GM13977 (cell line): ENCODE measurements around the gene CEP152.

ENCODE experiments used
- DNase-seq: peaks from one replicate; pipeline ENCODE4 v3.0.0; 2012; ENCODE audit warnings: low spot score
- CTCF ChIP-seq: IDR thresholded peaks from 2 replicates; pipeline ENCODE4 v1.5.1; 2012; ENCODE audit warnings: mild to moderate bottlenecking, control low read depth; ENCODE audit not compliant: insufficient read depth; ENCODE audit errors: extremely low read depth, missing control alignments
- in situ Hi-C: fragments of 300-500 bp; cut with MboI; formaldehyde crosslinking; loops from one replicate; pipeline ENCODE4 v1.12.0; 2022; ENCODE audit warnings: low sequenced_read_pairs, low pct_unique_long_range_greater_than_20kb, mixed read lengths, inconsistent platforms; ENCODE audit not compliant: unreplicated experiment

CEP152 gene

GRCh38 chr15:48778331-48778730 lies 32.5 kb downstream of the CEP152 start:
- DNase-seq, result no peak
- no peak for TF ChIP-seq CTCF
- in situ Hi-C loops, result no loop called here

DNA sequence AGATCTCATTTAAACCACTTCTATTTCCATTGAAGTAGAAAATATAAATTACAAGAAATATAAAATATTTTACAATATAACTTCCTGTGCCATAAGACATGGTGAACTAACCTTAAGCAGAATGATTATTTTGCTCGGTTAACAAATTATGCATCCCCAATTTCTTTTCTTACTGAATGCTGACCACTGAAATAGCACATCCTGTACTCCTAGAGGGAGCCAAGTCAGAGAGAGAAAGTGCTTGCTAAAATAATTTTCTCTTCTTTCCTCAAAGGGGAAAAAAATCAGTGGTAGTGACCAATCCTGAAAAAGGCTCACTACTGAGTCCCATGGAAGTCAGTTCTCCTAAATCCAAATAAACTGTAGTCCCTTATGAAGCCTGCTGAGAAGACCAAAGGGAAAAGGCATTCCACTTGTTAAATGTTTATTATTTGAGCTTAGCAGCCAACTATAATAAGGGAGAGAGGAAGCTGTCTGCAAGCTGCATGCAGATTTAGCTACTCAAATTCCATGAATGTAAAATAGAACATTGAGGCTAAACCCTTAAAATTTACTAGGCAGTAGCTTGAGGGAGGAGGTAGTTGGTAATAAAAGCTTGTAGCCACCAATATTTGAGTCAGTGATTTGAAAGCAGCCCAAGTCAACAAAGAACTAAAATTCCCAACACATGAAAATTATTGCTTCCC lies 33.1 kb downstream of the CEP152 start:
- TF ChIP-seq CTCF, result no peak
- DNase-seq, result no peak

DNA sequence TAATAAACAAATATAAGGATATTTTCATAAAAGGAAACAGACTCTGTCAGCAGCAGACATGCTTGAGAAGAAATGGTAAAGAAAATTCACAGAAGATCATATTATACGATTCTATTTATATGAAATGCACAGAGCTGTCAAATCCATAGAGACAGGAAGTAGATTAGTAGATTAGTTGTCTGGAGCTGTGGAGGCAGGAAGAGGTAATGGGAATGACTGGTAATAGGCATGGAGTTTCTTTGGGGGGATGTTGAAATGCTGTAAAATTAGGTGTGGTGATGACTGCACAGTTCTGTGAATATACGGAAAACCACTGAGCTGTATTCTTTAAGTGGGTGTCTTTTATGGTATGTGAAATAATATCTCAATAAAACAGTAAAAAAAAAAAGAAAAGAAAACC lies 35.3 kb downstream of the CEP152 start:
- in situ Hi-C loops, result no loop called here
- no peak for TF ChIP-seq CTCF
- no peak for DNase-seq

More for the DNA sequence above, 33.1 kb downstream of the CEP152 start:
- in situ Hi-C loops, result no loop called here

DNA sequence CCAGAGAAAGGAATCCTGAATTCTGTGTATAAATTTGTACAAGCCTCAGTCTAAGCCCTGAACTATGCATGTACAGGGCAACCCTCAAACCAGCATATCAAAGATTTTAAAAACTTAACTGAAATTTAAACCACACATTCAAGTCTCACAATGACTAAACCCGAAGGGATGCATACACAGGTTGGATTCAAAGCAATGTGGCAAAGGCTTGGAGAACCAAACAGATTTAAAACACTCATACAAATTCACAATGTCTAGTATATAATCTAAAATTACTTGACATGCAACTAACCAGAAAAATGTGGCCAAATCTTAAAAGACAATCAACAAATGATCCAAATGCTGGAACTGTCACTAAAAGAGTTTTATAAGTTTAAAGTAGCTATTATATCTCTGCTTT lies 36.4 kb downstream of the CEP152 start:
- in situ Hi-C loops, result no loop called here
- no peak for TF ChIP-seq CTCF
- DNase-seq, result no peak

DNA sequence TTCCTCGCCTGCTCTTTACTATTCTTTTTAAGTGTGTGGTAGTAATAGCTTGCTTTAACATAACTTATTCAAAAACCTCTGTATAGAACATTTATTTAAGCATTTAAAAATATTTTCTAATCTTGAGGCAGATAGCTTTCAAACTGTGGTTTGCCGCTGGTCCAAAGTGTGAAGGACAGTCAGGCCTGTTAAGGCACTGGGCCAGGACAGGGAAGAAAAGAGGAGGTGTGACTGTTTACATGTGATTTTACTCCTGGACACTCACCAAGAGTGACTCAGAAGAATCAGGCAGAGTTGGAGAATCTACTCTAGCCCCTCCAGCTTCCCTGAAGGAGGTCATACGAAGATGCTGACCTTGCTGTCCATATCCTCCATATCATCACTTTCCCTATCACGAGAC lies 44.7 kb downstream of the CEP152 start:
- in situ Hi-C loops, result no loop called here
- no peak for TF ChIP-seq CTCF
- no peak for DNase-seq

- no peak for DNase-seq
- in situ Hi-C loops, result no loop called here
- TF ChIP-seq CTCF, result no peak
Measured at GRCh38 chr15:48765022-48765421, 45.8 kb downstream of the CEP152 start.
